GM12874 (cell line): ENCODE measurements around the gene INPP4B.

ENCODE experiments used
- CTCF ChIP-seq: IDR thresholded peaks from 2 replicates; pipeline ENCODE4 v1.5.1; 2011; ENCODE audit warnings: low read depth, mild to moderate bottlenecking, control low read depth, low read length, moderate library complexity; ENCODE audit not compliant: insufficient read depth

Gene INPP4B

GRCh38 chr4:142551517-142552305, 294.4 kb downstream of the INPP4B start:
- no peak for TF ChIP-seq CTCF

DNA sequence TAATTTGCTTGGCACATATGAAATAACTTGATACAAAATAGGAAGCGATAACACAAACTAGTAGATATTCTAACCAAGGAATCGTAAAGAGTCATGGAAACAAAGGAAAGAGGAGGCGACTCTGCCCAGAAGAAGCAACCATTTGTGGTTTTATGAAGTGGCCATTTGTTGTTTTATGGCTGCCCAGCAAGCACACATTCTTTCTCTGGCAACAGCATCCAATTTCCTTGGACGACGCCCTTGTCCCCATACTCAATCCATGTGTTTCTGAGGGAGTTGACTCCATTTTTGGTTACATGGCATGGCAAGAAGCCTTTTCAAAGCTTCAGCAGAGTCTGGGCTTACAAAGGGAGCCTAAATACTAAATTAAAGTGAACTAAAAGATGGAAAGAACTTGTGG, 295.1 kb downstream of the INPP4B start:
- no peak for TF ChIP-seq CTCF

DNA sequence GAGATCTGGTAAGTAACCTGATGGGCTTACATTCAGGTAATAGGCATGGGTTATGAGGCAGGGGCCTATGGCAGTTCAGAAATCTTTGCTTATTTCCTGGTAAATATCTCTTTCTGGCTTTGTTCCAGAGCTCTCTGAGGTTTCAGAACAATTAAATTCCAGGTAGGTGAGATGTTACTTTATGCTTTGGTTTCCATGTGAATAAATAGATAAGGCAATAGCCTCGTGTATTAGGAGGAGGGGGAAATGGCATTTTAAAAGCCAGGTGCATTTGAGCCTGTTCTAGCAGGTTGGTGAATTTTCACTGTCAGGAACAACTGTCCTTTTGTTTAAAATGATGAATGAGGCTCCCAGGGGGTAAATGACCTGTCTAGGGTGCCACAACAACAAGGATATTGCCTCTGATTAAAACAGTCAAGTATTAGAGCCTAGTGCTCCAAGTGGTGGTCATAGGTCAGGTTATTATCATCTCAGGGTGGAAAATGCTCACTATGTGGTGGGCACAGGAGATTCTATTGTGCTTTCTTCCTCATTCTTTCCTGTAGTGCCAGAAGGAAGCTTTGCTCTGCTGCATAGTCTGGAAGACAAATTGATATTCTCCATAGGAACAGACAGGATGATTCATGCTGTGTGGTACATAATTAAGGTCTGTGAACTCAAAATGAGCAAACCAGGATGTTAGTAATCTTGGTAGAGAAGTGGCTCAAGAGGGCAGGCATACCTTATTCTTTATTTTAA, 296.2 kb downstream of the INPP4B start:
- TF ChIP-seq CTCF: no peak

GRCh38 chr4:142549248-142549647, 296.9 kb downstream of the INPP4B start:
- no peak for TF ChIP-seq CTCF

DNA sequence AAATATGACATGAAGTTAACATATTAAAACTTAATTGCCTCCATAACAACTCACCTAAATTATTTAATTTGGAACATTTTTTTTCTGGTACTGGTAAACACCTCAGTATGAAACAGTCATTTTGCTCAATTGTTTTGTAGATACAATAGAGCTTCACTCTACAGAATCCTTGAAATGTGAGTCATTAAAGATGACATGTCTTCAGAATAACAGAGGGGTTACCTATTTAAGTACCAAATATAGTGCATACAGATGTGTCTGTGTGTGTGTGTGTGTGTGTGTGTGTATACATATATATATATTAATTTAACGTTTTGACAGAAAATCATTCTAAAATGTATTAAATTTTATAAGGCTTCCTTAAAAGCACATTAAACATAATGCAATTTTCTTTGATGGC, 297.6 kb downstream of the INPP4B start:
- TF ChIP-seq CTCF: no peak

DNA sequence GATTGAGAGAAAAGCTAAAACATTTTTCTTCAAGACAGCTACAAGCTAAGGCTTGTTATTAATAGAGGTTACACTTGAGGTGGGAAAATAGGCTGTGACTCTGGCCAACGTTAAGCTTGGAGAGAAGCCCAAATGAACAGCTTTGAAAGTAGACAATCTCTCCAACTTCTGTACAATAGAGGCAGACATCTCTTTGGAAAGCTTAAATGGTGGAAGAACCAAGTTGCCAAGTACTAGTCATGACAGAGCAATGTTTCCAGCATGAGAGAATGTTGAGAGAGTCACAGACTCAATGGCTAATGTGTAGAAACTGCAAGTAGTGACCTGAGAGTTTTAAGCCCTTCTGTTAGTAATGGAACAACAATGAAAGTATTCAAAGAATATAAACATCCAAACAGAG, 298.1 kb downstream of the INPP4B start:
- TF ChIP-seq CTCF: no peak

- TF ChIP-seq CTCF: no peak
Measured at GRCh38 chr4:142544594-142544993, 301.5 kb downstream of the INPP4B start.
